GM12891 (cell line): ENCODE measurements around the gene STK32B.

Source experiments
- POLR2A ChIP-seq: IDR thresholded peaks from 2 replicates; pipeline ENCODE4 v1.6.1; 2011; ENCODE audit warnings: low read depth, low read length, control low read depth
- TAF1 ChIP-seq: IDR thresholded peaks from 2 replicates; pipeline ENCODE4 v1.6.1; 2011; ENCODE audit warnings: low read depth, low read length, control low read depth

DNA sequence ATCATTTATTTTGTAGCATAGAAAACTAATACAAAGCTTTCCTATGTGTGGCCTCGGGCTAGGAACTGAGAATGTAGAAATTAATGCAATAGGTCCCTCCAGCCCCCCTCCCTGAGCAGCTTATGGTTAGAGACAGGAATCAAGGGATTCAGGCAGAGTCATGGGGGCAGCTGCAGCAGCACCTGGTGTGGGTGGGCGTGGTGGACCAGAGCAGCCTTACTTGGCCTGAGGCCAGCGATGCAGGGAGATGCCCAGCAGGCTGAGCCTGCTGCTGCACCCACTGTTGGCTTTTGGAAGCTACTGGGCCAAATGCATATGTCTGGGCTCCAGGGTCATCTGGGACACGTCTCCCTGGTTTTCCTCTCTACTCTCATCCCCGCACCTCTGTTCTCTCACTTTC is 74.0 kb downstream of the STK32B start:
- TF ChIP-seq TAF1 (no peak), POLR2A (no peak)
